Measurements from ENCODE around the gene ZEB2.

DNA sequence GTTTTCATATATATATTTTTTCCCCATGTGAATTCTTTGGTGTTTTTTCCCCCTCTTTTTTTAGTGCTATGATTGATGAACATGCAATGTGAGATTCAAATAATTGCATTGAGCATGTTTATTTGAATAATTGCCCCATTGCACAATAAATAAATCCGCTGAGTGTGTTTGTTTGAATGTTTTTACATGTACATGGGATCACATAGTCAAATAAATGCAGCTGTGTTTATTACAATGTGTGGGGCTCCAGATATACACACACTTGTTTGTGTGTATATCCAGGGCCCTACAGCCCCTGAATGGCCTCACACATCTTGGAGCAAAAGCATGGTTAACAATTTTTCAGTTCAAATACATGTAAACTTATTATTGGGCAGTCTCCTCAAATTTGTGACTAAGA lies 134.5 kb downstream of the ZEB2 start:
- TF ChIP-seq, protein P1, sequence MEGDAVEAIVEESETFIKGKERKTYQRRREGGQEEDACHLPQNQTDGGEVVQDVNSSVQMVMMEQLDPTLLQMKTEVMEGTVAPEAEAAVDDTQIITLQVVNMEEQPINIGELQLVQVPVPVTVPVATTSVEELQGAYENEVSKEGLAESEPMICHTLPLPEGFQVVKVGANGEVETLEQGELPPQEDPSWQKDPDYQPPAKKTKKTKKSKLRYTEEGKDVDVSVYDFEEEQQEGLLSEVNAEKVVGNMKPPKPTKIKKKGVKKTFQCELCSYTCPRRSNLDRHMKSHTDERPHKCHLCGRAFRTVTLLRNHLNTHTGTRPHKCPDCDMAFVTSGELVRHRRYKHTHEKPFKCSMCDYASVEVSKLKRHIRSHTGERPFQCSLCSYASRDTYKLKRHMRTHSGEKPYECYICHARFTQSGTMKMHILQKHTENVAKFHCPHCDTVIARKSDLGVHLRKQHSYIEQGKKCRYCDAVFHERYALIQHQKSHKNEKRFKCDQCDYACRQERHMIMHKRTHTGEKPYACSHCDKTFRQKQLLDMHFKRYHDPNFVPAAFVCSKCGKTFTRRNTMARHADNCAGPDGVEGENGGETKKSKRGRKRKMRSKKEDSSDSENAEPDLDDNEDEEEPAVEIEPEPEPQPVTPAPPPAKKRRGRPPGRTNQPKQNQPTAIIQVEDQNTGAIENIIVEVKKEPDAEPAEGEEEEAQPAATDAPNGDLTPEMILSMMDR (IDR thresholded peaks at IDR 0.05), result no peak
- TF ChIP-seq EP300 (IDR thresholded peaks at IDR 0.05), result no peak
- TF ChIP-seq POLR2A (IDR thresholded peaks at IDR 0.05), result no peak
